Iris pigment epithelial cell (primary cell): ENCODE results near the gene PTTG1.
"Not testable (repeated sequence)": the region's sequence is repeated elsewhere in the genome, so short reads cannot be mapped to it uniquely, and the experiment has no call there.

Source experiments
- DNase-seq: peaks from one replicate; pipeline ENCODE4 v3.0.0-alpha.2; 2011; ENCODE audit warnings: low read depth

The PTTG1 gene

DNA sequence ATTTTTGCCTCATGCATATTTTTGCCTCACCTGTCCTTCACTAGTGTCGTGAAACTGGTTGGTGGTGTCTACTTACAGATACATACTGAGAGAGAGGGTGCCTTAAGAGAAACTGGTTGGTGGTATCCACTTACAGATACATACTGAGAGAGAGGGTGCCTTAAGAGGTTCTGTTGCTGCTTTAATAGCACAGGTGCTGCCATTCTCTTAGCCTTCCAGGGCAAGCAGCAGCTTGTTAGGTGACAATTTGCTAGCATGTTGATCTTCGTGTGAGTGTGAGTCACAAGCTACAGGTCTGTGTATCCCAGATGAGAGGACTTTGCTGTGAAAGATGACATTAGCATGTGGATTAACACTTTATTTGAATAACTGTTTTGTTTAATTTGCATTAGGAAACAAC is 1.4 kb downstream of the PTTG1 start:
- DNase-seq, result no peak

DNA sequence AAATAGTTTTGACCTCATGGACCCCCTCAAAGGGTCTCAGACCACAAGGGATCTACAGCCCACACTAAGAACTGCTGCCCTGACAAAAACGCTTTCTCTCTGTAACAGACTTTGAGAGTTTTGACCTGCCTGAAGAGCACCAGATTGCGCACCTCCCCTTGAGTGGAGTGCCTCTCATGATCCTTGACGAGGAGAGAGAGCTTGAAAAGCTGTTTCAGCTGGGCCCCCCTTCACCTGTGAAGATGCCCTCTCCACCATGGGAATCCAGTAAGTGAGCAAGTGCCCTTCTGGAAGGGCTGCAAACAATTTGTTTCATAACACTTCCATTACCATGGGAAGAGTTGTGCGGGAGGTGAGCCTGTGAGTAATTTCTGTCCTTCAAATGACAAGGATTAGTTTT is 6.0 kb downstream of the PTTG1 start:
- no peak for DNase-seq

DNA sequence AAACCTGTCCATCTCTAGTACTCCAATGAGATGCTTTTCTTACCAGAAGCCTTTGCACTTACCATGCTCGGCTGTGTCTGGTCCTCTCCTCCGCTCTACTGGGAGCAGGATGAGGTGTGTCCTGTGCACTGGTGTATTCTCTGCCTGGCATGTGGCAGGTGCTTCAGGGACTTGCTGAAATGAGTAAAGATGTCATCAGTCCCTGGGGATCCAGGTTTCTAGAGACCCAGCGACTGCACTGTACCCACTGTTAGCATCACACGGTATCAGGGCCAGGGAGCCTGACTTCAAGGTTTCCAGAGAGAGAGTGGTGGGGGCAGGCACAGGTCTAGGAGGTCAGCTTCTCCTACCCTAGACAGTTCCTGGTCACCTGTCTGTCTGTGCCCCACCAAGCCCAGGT is 10.5 kb downstream of the PTTG1 start:
- no peak for DNase-seq

DNA sequence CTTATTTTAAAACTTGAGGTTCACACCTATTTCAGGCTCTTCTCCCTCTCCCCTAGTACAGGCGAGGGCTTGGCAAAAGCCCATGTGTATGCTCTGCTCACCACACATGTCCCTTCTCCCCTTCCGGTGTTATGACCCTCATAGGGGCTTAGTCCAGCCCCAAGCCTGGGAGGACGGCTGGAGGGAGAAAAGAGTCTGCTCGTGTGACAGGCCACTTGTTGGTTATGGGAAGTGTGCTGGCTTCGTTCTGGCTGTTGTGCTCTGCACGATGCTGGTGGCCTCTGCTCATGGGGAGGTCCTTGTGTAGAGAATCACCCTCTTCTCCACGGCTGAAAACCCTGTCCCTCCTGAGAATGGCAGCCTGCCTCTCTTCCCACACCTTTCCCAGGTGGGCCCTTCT is 11.1 kb downstream of the PTTG1 start:
- no peak for DNase-seq

DNA sequence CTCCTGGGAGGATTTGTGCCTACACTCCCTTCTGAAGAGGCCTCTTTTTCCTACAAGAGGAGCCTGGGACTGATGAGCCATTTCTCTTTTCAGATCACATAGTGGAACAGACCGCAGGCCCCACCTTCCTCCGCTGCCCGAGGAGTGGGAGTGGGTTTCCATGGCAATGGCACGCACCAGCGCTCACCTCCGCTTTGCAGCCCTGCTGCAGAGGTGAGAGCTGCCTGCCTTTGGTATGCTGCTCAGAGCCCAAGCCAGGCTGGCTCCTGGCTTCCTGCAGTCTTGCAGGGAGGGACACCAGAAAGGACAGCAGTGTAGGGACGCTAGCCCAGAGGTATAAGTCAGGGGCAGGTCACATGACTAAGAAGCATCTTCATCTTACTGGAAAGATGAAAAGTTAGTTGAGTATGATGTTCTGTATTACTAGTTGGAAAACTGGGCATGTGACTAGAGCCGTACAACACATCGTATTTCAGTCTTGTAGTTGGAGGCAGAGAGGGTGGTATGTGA is 12.4 kb downstream of the PTTG1 start:
- no peak for DNase-seq

DNA sequence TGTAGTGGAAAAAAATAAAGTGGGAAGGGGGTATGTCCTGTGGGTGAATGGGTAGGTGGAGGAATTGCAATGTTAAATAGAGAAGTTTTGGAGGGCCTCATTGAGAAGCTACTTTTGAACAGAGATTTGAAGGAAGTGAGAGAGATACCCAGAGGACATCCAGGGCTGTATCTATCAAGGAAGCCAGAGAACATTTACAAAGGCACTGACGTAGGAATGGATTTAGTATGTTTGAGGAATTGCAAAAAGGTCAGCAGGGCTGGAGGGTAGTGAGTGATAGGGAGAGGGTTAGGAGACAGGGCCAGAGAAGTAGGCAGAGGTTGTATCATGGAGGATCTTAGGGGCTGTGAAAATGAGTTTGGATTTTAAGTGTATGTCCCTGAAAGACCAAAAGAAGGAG is 13.9 kb downstream of the PTTG1 start:
- DNase-seq, result no peak

DNA sequence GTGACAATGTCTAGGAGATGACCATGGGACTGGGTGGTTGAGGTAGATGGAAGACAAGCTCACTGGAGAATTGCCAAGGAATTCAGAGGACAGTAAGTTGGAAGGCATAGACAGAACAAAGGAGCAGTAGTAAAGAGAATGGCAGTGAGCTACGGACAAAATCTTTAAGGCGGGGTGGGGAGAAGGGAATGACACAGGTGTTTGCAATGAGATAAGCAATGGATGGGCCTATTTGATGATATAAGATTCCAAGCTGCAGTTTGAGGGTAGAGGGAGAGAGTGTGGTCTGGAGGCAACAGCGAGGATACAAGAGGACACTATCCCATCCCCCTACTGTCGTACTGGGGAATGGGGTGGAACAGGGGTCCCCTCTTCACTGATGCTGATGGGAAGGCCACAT is 14.4 kb downstream of the PTTG1 start:
- no peak for DNase-seq

DNA sequence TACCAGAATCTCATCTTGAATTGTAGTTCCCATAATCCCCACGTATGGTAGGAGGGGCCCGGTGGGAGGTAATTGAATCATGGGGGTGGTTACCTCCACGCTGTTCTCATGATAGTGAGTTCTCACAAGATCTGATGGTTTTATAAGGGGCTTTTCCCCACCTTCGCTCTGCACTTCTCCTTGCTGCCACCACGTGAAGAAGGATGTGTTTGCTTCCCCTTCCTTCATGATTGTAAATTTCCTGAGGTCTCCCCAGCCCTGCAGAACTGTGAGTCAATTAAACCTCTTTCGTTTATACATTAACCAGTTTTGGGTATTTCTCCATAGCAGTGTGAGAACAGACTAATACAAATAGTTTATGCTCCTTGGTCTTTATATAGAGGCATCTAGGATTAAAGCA is 15.0 kb downstream of the PTTG1 start:
- DNase-seq, result not testable (repeated sequence)

DNA sequence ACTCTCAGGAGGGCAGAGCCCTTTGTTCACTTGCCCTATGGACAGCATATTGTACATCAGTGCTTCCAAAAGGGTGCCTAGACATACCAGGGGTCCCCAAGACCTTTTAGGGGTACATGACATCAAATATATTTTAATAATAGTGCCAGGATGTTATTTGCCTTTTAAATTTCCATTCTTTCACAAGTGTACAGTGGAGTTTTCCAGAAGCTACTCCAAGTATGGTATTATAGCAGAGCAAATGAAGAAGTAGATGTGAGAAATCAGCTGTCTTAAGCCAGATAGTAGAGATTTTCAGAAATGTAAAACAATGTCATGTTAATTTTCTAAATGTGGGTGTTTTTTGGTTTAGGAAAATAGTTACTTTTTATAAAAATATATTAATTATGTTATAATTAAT is 15.6 kb downstream of the PTTG1 start:
- DNase-seq, result no peak

DNA sequence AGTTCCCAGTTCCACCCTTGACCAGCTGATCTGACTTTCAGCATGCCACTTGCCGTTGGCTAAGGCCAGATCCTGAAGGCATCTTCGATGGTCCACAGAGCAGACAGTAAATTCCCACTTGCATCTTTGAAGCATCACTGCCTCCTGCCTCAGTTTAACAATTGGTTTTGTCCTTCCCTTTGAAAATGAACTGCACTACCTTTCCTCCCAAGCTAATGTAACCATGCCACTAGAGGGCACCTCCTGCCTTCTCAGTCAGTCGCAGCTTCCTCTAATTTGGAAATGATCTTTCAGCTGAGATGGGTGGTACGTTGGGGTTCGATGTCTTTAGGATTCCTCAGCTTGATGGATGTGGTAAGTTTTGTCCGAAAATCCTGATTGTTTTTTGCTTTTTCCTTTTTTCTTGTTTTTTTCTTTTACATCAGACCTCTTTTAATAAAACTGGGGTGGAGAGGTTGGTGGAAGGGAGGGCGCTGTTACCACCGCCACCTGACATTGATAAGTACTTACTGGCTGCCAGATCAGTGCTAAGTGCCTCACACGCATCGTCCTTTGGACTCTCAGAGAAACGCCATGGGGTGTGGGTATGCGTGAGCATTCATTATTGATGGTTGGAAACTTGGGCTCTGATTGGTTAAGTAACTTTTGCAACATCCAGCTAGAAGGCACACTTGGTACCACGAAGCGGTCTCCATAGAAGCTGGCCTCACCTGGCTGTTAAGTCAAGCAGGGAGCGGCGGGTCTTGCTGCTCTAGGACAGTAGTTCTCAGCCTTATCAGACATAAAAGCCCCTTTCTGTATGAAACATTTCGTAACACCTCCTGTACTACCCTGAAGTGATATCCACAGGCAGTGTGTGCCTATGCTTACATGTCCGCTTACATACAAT is 16.9 kb downstream of the PTTG1 start:
- peak; percentile 66 for DNase-seq

DNA sequence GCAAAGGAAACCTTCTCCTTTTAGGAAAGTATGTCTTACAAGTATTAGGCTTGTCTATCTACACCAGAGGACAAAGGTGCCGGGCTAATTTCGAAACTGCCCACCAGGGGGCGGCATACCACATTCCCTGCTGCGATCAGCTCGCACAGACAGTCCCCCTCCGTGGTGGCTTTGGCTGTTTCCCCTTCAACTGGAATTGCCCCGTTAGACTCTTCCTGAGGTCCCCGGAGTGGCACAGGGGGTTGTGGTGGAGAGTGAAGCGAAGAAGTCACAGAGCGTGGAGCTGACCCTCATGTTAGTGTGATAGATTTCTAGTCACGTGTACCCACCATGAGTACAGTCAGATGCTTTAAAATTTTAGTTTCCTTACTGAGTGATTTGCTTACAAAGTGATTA is 17.5 kb downstream of the PTTG1 start:
- peak; percentile 65 for DNase-seq

DNA sequence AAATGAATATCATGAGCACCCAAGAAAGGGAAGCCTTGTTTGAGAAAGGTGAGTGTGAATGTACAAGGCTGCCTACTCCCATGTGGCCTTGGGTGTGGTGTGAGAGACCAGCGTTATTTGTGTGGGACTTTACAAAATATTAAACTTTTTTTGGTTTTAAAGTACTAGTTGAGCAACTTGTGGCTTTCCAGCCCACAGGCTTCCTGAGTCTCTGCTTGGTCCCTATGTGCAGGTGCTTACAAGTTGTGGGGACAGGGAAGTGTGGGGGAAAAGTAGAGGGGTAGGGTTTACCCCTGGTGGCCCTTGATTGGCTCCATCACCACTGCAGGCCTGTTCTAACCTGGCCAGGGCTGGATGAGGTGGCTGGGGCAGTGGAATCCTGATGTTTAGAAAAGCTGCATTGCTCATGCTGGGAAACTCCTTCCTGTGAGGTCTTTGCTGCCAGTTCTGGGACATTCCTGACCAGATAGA is 19.7 kb downstream of the PTTG1 start:
- DNase-seq, result peak; percentile 31

DNA sequence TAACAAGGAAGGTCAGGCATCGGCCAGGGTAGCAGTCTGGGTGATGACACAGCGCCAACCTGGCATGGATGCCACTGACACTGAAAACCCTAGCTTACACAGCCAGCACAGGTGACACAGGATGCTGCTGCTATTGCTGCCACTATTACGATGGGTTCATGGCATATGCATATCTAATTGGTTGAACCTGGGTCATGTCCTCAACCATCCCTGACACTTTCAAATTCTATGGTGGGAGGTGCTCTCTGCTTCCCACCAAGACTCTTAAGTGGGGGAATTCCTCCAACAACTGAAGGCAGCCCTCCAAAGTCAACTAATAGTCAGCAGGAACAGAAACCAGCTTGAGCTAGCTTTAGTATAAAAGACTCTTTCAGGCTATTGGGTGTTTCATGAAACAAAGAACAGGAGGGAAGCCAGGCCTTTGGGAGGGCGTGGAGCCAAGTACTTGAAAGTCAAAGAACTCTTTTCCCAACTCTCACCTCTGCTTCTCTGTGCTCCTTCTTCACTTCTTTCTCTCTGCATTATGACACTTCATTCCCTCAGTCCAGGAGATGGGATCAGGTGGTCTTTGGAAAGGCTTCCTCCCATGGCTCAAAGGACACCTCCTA is 21.3 kb downstream of the PTTG1 start:
- no peak for DNase-seq

DNA sequence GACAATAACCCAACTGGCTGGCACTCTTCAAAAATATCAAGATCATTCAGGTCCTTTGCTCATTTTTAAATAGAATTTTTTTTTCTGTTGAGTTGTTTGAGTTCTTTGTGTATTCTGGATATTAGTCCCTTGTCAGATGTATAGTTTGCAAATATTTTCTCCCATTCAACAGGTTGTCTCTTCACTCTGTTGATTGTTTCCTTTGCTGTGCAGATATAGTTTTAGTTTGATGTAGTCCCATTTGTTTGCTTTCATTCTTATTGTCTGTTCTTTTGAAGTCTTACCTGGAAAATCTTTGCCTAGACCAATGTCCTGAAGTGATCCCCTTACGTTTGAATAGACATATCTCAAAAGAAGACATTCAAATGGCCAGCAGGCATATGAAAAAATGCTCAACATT is 22.8 kb downstream of the PTTG1 start:
- no peak for DNase-seq

DNA sequence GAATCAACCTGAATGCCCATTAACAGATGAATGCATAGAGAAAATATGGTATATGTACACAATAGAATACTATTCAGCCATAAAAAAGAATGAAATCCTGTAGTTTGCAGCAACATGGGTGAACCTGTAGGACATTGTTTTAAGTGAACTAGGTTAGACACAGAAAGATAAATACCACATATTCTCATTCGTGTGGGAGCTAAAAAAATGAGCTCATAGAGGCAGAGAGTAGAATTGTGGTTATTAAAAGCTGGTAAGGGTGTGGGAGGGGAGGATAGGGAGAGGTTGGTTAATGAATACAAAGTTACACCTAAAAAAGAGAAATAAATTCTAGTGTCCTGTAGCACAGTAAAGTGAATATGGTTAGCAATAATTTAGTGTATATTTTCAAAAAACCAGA is 23.5 kb downstream of the PTTG1 start:
- DNase-seq, result no peak

DNA sequence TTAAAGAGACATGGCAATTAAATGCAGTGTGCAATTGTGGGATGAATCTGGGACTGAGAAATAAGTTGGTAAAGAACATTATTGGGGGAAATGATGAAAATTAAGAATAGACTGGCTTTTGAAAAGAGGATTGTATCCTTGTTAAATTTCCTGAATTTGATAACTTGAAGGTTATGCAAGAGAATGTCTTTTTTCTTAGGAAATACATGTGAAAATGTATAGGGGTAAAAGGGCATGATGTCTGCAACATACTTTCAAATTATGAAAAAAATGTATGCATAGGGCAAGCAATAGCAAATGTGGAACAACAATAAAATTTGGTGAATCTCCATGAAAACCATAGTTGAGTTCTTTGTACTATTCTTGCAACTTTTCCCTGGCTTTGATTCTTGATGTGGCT is 24.1 kb downstream of the PTTG1 start:
- DNase-seq, result no peak

DNA sequence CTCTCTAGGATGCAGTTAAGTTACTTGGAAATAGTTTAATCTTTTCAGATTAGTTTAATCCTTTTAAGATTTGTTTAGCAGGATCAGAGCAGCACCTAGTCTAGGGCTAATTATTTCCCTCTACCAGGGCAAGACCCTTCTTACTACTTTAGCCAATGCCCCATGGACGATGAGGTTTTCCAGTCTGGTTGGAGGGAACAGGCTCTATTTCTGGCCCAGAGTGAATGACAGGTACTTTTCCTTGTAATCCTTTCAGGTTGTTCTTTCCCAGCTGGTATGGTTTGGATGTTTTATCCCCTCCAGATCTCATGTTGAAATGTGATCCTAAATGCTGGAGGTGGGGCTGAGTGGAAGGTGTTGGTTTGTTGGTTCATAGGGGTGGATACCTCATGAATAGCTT is 27.2 kb downstream of the PTTG1 start:
- no peak for DNase-seq

DNA sequence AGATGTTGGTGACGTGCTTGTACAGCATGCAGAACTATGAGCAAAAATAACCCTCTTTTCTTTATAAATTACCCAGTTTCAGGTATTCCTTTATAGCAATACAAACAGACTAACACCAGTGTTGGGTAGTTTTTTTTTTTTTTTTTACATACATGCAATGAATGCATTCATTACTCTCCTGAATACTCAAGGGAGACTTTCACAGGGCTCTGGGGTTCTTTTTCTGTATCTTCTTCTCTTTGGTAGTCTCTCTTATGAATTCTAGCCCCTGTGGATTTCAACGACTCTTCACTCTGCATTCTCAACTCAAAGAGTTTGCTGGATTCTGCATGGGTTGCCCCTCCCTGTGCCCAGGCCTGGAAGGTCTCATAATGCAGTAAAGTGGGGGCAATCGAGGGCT is 27.8 kb downstream of the PTTG1 start:
- DNase-seq, result no peak

DNA sequence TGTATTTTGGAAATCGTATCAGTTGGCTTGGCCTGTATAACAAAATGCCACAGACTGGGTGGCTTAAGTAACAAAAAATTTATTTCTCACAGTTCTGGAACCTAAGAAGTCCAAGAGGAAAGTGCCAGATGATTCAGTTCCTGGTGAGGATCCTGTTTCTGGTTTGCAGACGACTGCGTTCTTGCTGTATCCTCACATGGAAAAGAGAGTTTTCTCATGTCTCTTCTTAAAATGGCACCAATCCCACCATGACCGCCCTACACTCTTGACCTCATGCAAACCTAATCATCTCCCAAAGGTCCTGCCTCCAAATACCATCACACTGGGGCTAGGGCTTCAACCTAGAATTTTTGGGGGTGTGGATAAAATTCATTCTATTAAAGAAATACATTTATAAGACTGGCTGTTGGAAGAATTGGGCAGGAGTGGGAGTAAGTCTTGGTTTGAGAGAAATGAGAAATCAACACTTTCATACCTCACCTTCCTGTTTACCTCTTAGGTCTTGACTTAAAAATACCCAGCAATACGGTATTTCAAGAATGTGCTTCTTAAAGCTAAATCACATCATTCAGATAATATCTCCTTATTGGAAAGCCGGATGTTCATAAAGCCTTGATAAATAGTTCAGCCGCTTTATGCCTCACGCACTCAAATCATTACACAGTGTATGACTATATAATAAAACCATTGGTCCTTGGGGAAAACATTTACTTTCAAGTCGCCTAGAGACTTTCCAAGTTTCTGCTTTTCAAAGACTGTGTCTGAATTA is 28.7 kb downstream of the PTTG1 start:
- peak; percentile 69 for DNase-seq

DNA sequence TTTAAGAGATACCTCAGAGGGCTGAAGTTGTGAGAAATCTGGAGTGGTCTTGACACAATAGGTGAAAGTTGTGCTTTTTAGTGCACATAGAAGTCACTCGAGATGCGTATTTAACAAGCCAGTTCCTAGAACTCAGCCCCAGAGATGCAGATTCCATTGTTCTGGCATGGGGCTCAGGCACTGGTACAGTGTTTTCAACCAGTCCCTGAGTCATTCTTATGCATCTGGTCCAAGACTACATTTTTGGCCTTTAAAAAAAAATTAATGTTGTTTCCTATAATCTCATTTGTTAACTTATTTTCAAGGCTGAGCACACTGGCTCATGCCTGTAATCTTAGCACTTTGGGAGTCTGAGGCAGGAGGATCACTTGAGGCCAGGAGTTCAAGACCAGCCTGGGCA is 29.6 kb downstream of the PTTG1 start:
- DNase-seq, result peak; percentile 21

DNA sequence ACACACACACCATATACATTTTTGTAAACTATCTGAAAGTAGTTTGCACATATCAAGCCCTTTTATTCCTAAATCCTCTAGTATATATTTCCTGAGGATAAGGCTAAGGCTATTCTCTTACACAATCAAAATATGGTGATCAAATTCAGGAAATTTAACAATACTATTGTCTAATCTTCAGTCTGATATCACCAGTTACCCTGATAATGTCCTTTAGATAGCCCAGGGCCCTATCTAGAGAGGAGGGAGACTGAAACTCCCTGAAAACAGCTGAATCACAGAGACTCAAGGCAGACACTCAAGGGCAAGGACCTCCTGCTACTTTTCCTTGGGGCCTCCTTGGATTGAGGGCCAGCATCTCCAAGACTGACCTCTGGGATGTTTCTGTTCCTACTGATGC is 30.4 kb downstream of the PTTG1 start:
- DNase-seq, result no peak

DNA sequence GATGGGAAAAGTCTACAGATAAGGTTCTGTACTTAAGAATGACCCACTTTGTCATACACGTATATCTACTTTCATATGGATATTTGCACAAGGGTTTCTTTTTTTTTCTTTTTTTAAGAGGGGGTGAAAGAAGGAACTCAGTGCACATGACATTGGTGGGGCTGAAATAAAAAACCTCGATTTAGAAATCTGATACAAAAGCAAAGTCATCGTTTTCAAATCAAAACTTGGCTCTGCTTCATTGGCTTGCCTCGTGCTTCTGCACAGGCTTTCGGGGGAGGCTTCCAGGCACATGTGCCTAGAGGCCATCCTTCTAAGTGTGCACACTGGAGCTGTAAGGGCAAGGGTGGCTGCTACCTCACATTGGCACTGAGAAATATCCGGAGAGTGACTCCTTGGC is 31.1 kb downstream of the PTTG1 start:
- no peak for DNase-seq

DNA sequence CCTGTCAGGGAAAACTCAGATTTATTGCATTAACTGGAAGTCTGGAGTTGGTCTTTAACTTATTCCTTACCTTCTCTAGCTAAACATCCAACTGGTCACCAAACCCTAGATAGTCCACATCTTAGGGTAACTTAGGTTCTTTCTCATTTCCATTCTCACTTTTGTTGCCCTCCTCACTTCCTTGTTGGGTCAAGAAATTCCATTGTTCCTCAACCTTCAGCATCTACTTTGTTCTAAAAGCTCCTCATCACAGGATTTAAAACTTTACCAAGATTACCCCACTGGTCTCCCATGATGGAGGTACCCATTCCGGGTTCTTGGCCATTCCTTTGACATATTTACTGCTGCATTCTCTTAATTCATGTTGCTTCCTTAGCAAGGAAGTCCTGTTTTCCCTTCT is 32.1 kb downstream of the PTTG1 start:
- no peak for DNase-seq
